H1 (cell line): Measurements from ENCODE around the gene GPBP1L1. TPM values are rescaled to one million over a fixed set of nuclear protein-coding genes. Genes with fewer than 3 reads are reported as not detected.

Source experiments
- CTCF ChIA-PET: fragments of 300-600 bp; sonication (Branson Sonifier 250); formaldehyde crosslinking; loops from one replicate; lab custom pipeline; 2021; ENCODE audit not compliant: partially characterized antibody; lab: Charles Lee
- POLR2A ChIA-PET: fragments of 300-600 bp; sonication (Branson Sonifier 250); formaldehyde crosslinking; loops from one replicate; lab custom pipeline; 2021; ENCODE audit warnings: inconsistent platforms; ENCODE audit not compliant: partially characterized antibody; lab: Charles Lee
- DNase-seq, 2 experiments: peaks; one replicate each; pipeline versions ENCODE4 v3.0.0 to v3.0.0-alpha.2; 2010 to 2022; ENCODE audit warnings: low spot score in 2 of 2, low read depth in 1 of 2, mixed read lengths in 1 of 2
- FAIRE-seq: peaks from 2 replicates; lab custom pipeline; 2011; peaks lifted over from hg19 to GRCh38; lab: Jason Lieb, UNC
- H2AFZ ChIP-seq: 2 replicates; pipeline ENCODE4 v1.8.1; 2012; ENCODE audit warnings: low read length, inconsistent platforms
- H2AK5ac ChIP-seq: 2 replicates; pipeline ENCODE4 v1.6.1; 2013; ENCODE audit warnings: low read depth, low read length
- H2BK120ac ChIP-seq: replicated peaks from 2 replicates; pipeline ENCODE3; 2013; ENCODE audit warnings: low read depth, low read length, inconsistent platforms
- H2BK12ac ChIP-seq: 2 replicates; pipeline ENCODE4 v1.6.1; 2013; ENCODE audit warnings: low read depth, low read length
- H2BK15ac ChIP-seq: 2 replicates; pipeline ENCODE4 v1.6.1; 2013; ENCODE audit warnings: low read length
- H2BK20ac ChIP-seq: 2 replicates; pipeline ENCODE4 v1.6.1; 2013; ENCODE audit warnings: low read length
- H2BK5ac ChIP-seq: 2 replicates; pipeline ENCODE4 v1.6.1; 2013; ENCODE audit warnings: low read depth, low read length
- H3K14ac ChIP-seq: 2 replicates; pipeline ENCODE4 v1.6.1; 2013; ENCODE audit warnings: inconsistent platforms; ENCODE audit not compliant: insufficient read length
- H3K18ac ChIP-seq: 2 replicates; pipeline ENCODE4 v1.6.1; 2013; ENCODE audit warnings: low read length; ENCODE audit errors: extremely low read depth
- H3K23ac ChIP-seq: 2 replicates; pipeline ENCODE4 v1.6.1; 2013; ENCODE audit warnings: inconsistent platforms; ENCODE audit not compliant: insufficient read length
- H3K23me2 ChIP-seq: 2 replicates; pipeline ENCODE4 v1.6.1; 2013; ENCODE audit warnings: low read depth, low read length
- H3K27ac ChIP-seq: 2 replicates; pipeline ENCODE4 v1.6.1; 2011; ENCODE audit warnings: low read depth, low read length, inconsistent platforms
- H3K27me3 ChIP-seq, 4 experiments: replicated peaks in 1 of 4; 1 replicate in 1 of 4; 2 replicates in 3 of 4; pipeline versions ENCODE4 v1.6.1 to v1.8.1; 2011 to 2013; ENCODE audit warnings: low read length in 3 of 4, mild to moderate bottlenecking in 3 of 4, inconsistent platforms in 2 of 4, mixed read lengths in 2 of 4, moderate library complexity in 1 of 4; ENCODE audit not compliant: control insufficient read depth in 3 of 4, insufficient read depth in 3 of 4; ENCODE audit errors: extremely low read depth in 1 of 4
- H3K36me3 ChIP-seq, 4 experiments: 2 replicates each; pipeline versions ENCODE4 v1.6.1 to v1.8.1; 2011 to 2013; ENCODE audit warnings: mild to moderate bottlenecking in 4 of 4, low read length in 3 of 4, moderate library complexity in 2 of 4, control low read depth in 1 of 4, inconsistent platforms in 1 of 4; ENCODE audit not compliant: insufficient read depth in 4 of 4, control insufficient read depth in 2 of 4
- H3K4ac ChIP-seq: replicated peaks from 2 replicates; pipeline ENCODE3; 2013; ENCODE audit warnings: low read length, low read depth, mixed read lengths, inconsistent platforms; ENCODE audit not compliant: insufficient read length
- H3K4me1 ChIP-seq, 4 experiments: replicated peaks in 1 of 4; 1 replicate in 1 of 4; 2 replicates in 3 of 4; pipeline versions ENCODE4 v1.6.1 to v1.8.1; 2011 to 2013; ENCODE audit warnings: low read length in 3 of 4, inconsistent platforms in 2 of 4, mixed read lengths in 1 of 4; ENCODE audit not compliant: insufficient read depth in 4 of 4, control insufficient read depth in 3 of 4
- H3K4me2 ChIP-seq, 2 experiments: 2 replicates each; pipeline versions ENCODE4 v1.6.1 to v1.8.1; 2011 to 2013; ENCODE audit warnings: low read depth in 2 of 2, low read length in 2 of 2, control low read depth in 1 of 2, inconsistent platforms in 1 of 2, mild to moderate bottlenecking in 1 of 2; ENCODE audit not compliant: insufficient read depth in 1 of 2
- H3K4me3 ChIP-seq, 4 experiments: fragments of 200-600, 300-600 bp in 1 of 4; sonication (generic), shearing (Covaris generic), sonication (Bioruptor Twin) in 1 of 4; 2 replicates each; pipeline versions ENCODE4 v1.5.1 to v1.8.1; 2011 to 2016; ENCODE audit warnings: low read length in 4 of 4, low read depth in 3 of 4, control low read depth in 2 of 4, inconsistent platforms in 2 of 4, mild to moderate bottlenecking in 2 of 4, mixed read lengths in 1 of 4, moderate library complexity in 1 of 4; ENCODE audit not compliant: insufficient read depth in 2 of 4; ENCODE audit errors: extremely low read depth in 1 of 4
- H3K56ac ChIP-seq: replicated peaks from 2 replicates; pipeline ENCODE3; 2013; ENCODE audit warnings: low read depth, mild to moderate bottlenecking, mixed read lengths, low read length, inconsistent platforms; ENCODE audit not compliant: insufficient read length
- H3K79me1 ChIP-seq: 2 replicates; pipeline ENCODE4 v1.6.1; 2013; ENCODE audit warnings: low read depth, low read length, control low read depth
- H3K79me2 ChIP-seq, 2 experiments: 2 replicates each; pipeline versions ENCODE4 v1.6.1 to v1.8.1; 2012 to 2013; ENCODE audit warnings: low read length in 2 of 2, mild to moderate bottlenecking in 2 of 2, inconsistent platforms in 1 of 2; ENCODE audit not compliant: insufficient read depth in 2 of 2, control insufficient read depth in 1 of 2
- H3K9ac ChIP-seq, 4 experiments: replicated peaks in 1 of 4; 1 replicate in 1 of 4; 2 replicates in 3 of 4; pipeline versions ENCODE4 v1.6.1 to v1.8.1; 2011 to 2013; ENCODE audit warnings: low read depth in 3 of 4, low read length in 3 of 4, control low read depth in 2 of 4, mild to moderate bottlenecking in 2 of 4, moderate library complexity in 2 of 4, inconsistent platforms in 1 of 4; ENCODE audit errors: extremely low read depth in 1 of 4
- H3K9me3 ChIP-seq, 2 experiments: 2 replicates each; pipeline versions ENCODE4 v1.6.1 to v1.8.1; 2012 to 2013; ENCODE audit warnings: mild to moderate bottlenecking in 2 of 2, moderate library complexity in 2 of 2, control low read depth in 1 of 2, inconsistent platforms in 1 of 2, low read depth in 1 of 2, low read length in 1 of 2, mixed read lengths in 1 of 2; ENCODE audit not compliant: insufficient read depth in 2 of 2
- H4K20me1 ChIP-seq, 2 experiments: replicated peaks in 1 of 2; 2 replicates each; pipeline versions ENCODE3 to v1.8.1; 2011 to 2013; ENCODE audit warnings: inconsistent platforms in 2 of 2, low read length in 2 of 2, mild to moderate bottlenecking in 1 of 2; ENCODE audit not compliant: insufficient read depth in 2 of 2, control insufficient read depth in 1 of 2
- H4K5ac ChIP-seq: 2 replicates; pipeline ENCODE4 v1.6.1; 2013; ENCODE audit warnings: low read length, low read depth, mixed read lengths, inconsistent platforms; ENCODE audit not compliant: insufficient read length
- H4K8ac ChIP-seq: 2 replicates; pipeline ENCODE4 v1.8.0; 2013; ENCODE audit warnings: mild to moderate bottlenecking, moderate library complexity, low read length, inconsistent platforms; ENCODE audit not compliant: insufficient read depth; ENCODE audit errors: extremely low read depth
- H4K91ac ChIP-seq: replicated peaks from 2 replicates; pipeline ENCODE3; 2013; ENCODE audit warnings: low read length, mixed read lengths, inconsistent platforms; ENCODE audit not compliant: insufficient read length
- CBX8 ChIP-seq: fragments of 300-800, 300-1000 bp; sonication (generic); IDR thresholded peaks from 2 replicates; pipeline ENCODE4 v1.7.1; 2016; ENCODE audit warnings: low read depth, low read length, borderline replicate concordance
- CHD1 ChIP-seq: IDR thresholded peaks from 2 replicates; pipeline ENCODE4 v1.6.1; 2012; ENCODE audit warnings: low read depth, low read length, improper control_type of control experiment
- CHD2 ChIP-seq: IDR thresholded peaks from 2 replicates; pipeline ENCODE4 v1.6.1; 2012; ENCODE audit warnings: low read length, improper control_type of control experiment
- CREB1 ChIP-seq: IDR thresholded peaks from 2 replicates; pipeline ENCODE4 v1.6.1; 2012; ENCODE audit warnings: inconsistent platforms
- KDM4A ChIP-seq: IDR thresholded peaks from one replicate; pipeline ENCODE4 v1.7.1; 2012; ENCODE audit warnings: low read depth, mild to moderate bottlenecking, moderate library complexity, low read length, inconsistent platforms; ENCODE audit not compliant: severe bottlenecking
- POU5F1 ChIP-seq: IDR thresholded peaks from 2 replicates; pipeline ENCODE4 v1.6.1; 2011; ENCODE audit warnings: low read depth, mild to moderate bottlenecking, low read length, moderate library complexity
- RFX5 ChIP-seq: IDR thresholded peaks from 2 replicates; pipeline ENCODE4 v1.6.1; 2011; ENCODE audit warnings: low read depth, low read length, improper control_type of control experiment, borderline replicate concordance
- SIN3A ChIP-seq, 2 experiments: IDR thresholded peaks in 1 of 2; conservative IDR thresholded peaks in 1 of 2; 2 replicates each; pipeline ENCODE4 v1.6.1; 2011 to 2012; ENCODE audit warnings: low read length in 2 of 2, improper control_type of control experiment in 1 of 2, low read depth in 1 of 2, mild to moderate bottlenecking in 1 of 2
- SP1 ChIP-seq: IDR thresholded peaks from 2 replicates; pipeline ENCODE4 v1.6.1; 2011; ENCODE audit warnings: low read depth, low read length
- TAF1 ChIP-seq: IDR thresholded peaks from 2 replicates; pipeline ENCODE4 v1.6.1; 2011; ENCODE audit warnings: mild to moderate bottlenecking, low read depth, low read length
- USF2 ChIP-seq: IDR thresholded peaks from 2 replicates; pipeline ENCODE4 v1.6.1; 2011; ENCODE audit warnings: low read length, improper control_type of control experiment
- ZNF274 ChIP-seq: IDR thresholded peaks from 2 replicates; pipeline ENCODE4 v1.7.0; 2012; ENCODE audit warnings: low read length, borderline replicate concordance; ENCODE audit errors: extremely low read depth
- WGBS, 2 experiments: shearing (Covaris generic) in 1 of 2; methylation state at CpG; one replicate each; pipeline versions ENCODE4 v1.1.6 to v1.1.7; 2013 to 2015; ENCODE audit warnings: low lambda C conversion rate in 2 of 2, mixed read lengths in 2 of 2, inconsistent platforms in 1 of 2, low coverage in 1 of 2, missing lambda C conversion rate in 1 of 2; ENCODE audit not compliant: insufficient replicate concordance in 2 of 2, insufficient coverage in 1 of 2, insufficient read length in 1 of 2; ENCODE audit errors: extremely low coverage in 1 of 2, missing lambda C conversion rate in 1 of 2; 5-methylcytosine and 5-hydroxymethylcytosine counted together
- polyA plus RNA-seq, 7 experiments: library from polyadenylated mRNA; depleted of rRNA in 3 of 7; stranded (reverse) in 5 of 7; unstranded in 2 of 7; fragments of >200 nt in 5 of 7; fragments of 200-250 nt in 2 of 7; gene quantifications; 1 replicate in 5 of 7; 2 replicates in 1 of 7; 4 replicates in 1 of 7; pipeline versions ENCODE4 v1.2.1 to v1.2.3, GENCODE V29; 2011 to 2013; ENCODE audit warnings: missing spikeins in 2 of 7, mixed read lengths in 2 of 7
- total RNA-seq: library from RNA; stranded (reverse); fragmentation: NEBNext Ultra II Directional; extraction: Animal tissue kit (Norgen Biotek cat#: 25700); gene quantifications from 2 replicates; pipeline ENCODE4 v1.2.1, GENCODE V29; 2021

The GPBP1L1 gene
- total and polyA plus RNA-seq, 2 of the 8 experiments (the other 6 are each of a cell fraction or from before 2014, with no cell fraction given), result 70.1 to 119 TPM

DNA sequence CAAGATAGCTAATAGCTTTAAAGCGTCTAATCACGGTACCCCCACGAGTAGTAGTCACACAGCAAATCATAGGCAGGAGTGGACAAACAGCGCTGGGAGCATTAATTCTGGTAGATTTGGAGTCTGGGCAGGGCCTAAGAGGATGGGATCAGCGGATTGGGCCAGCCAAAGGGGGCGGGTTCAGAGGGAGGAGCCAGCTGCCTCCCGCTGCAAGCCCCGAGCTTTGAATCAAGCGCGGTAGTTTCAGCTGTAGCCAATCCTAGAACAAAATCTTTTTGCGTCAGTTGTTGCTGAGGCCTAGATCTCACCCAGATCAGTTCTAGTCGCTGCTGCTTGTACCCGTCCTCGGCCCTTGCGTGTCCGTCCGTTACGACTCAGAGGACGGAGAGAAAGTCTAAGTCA is 103.1 kb downstream of the GPBP1L1 start:
- H3K79me2 ChIP-seq, result peaks cover 37 to 43% of the 10 kb centered on the region in 2 experiments
- DNase-seq (peak; percentile 90), FAIRE-seq (peak; percentile 89)
- H3K18ac ChIP-seq, result peak overlapping the region; percentile 98
- peak overlapping the region; percentile 98; the same call in 1 of the 2 replicates for H3K27ac ChIP-seq
- POLR2A ChIA-PET, result interaction anchor here (0.5 to 13.7 kb wide), 30 partner anchors 8 to 853 kb away, joined by 3 to 181 read pairs (median 6); partner anchors contain the start of genes AKR1A1, CCDC163, CCDC17 and GPBP1L1
- H2BK5ac ChIP-seq, result peak overlapping the region; percentile 100
- H3K4me1 ChIP-seq, result peaks cover 0 to 9% (median 1%) of the 10 kb centered on the region in 4 experiments; a peak in 4 of 7 replicates
- no peaks in the 10 kb centered on the region for H3K27me3 ChIP-seq
- H4K20me1 ChIP-seq, result peaks cover 24 to 29% of the 10 kb centered on the region in 2 experiments
- no peak overlapping the region for H2BK120ac ChIP-seq
- peak overlapping the region; percentile 89 to 93 for H3K4me2 ChIP-seq
- no peak overlapping the region for H3K23ac ChIP-seq
- H2AFZ ChIP-seq, result peak overlapping the region; percentile 95
- H3K4ac ChIP-seq, result no peak overlapping the region
- H4K5ac ChIP-seq, result peak overlapping the region; percentile 89
- peak overlapping the region in 3 of 4 experiments; percentile 89 to 100 (median 100); a peak in 6 of 7 replicates for H3K9ac ChIP-seq
- no peak overlapping the region for H3K14ac ChIP-seq
- H3K79me1 ChIP-seq, result no peaks in the 10 kb centered on the region
- H4K8ac ChIP-seq, result peak overlapping the region; percentile 46; the same call in 1 of the 2 replicates
- H4K91ac ChIP-seq, result no peak overlapping the region
- 1% methylated on average over 19 of the region's 19 CpGs; no CpG with 5 or more reads in 1 of the 2 experiments for WGBS, 2 experiments
- peak overlapping the region; percentile 82 to 100 (median 94) for H3K4me3 ChIP-seq
- 0 out of 2 replicates have a peak overlapping the region, but pooled peaks have one; percentile 96 for H2BK20ac ChIP-seq
- H2AK5ac ChIP-seq, result peak overlapping the region; percentile 93
- peak overlapping the region; percentile 82 for H2BK15ac ChIP-seq
- peak overlapping the region; percentile 71 for H3K56ac ChIP-seq
- H3K23me2 ChIP-seq, result peaks cover 12% of the 10 kb centered on the region
- peaks cover 0 to 6% (median 0%) of the 10 kb centered on the region in 4 experiments; a peak in 1 of 8 replicates for H3K36me3 ChIP-seq
- CTCF ChIA-PET, result interaction anchor here (1.4 to 8.2 kb wide), 3 partner anchors 14 to 71 kb away, joined by 3 to 52 read pairs (median 4); no protein-coding TSS in a partner anchor
- no peaks in the 10 kb centered on the region for H3K9me3 ChIP-seq
- no peak overlapping the region; the same call in 1 of the 2 replicates for H2BK12ac ChIP-seq
- TF ChIP-seq CHD2 (0 out of 2 replicates have a peak, but pooled peaks have one; percentile 27), TAF1 (no peak), POU5F1 (no peak), RFX5 (peak; percentile 98), CREB1 (peak; percentile 94), SP1 (peak; percentile 68; the same call in 1 of the 2 replicates), CHD1 (no peak), CBX8 (no peak), USF2 (no peak), ZNF274 (no peak), KDM4A (no peak), SIN3A (conservative IDR thresholded peaks at IDR 0.05 in 1 of 2, IDR thresholded peaks at IDR 0.05 in 1 of 2; ENCODE audit: low read depth in 1 of 2, low read length in 2 of 2) (0 out of 4 replicates have a peak, but pooled peaks of 1 of the 2 experiments have one; percentile 15)
